ENCODE results near the gene CCDC183.
"Not testable (repeated sequence)": the region's sequence is repeated elsewhere in the genome, so short reads cannot be mapped to it uniquely, and the experiment has no call there.

The CCDC183 gene

DNA sequence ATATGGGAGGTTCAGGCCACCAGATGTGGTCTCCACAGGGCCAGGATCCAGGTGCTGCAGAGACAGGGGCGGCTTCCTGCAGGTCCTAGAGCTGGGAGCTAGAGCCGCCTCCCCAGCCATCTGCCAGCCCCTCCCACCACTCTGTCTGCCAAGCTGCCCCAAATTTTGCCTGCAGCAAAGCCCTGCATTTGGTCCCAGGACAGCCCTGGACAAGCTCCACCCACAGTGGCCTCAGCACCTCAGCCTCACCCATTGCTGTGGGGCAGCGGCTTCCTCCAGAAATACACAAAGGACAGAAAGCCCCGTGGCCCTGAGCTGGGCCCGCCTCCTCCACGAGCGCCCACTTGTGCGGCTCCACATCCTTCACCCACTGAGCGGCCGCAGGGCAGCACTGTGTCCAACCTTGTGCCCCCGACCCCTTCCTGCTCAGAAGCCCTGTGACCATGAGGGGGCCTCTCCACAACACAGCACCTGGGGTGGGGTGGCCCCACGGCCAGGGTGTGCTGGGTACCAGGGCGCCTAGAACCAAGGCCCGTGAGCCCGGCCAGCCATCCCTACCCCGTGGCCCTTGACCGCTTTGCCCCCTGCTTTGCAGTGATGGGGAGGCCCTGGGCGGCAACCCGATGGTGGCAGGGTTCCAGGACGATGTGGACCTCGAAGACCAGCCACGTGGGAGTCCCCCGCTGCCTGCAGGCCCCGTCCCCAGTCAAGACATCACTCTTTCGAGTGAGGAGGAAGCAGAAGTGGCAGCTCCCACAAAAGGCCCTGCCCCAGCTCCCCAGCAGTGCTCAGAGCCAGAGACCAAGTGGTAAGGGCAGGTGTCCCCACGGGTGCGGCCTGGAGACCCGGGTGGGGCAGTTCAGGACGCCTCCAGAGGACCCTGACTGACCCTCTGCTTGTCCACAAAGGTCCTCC, 42.4 kb downstream of the CCDC183 start:
- TF ChIP-seq ZNF274 (IDR thresholded peaks at IDR 0.05; ENCODE audit: low read depth, low read length) = no peak
- no peak overlapping the region for H3K4me3 ChIP-seq (ENCODE audit: low read length)

DNA sequence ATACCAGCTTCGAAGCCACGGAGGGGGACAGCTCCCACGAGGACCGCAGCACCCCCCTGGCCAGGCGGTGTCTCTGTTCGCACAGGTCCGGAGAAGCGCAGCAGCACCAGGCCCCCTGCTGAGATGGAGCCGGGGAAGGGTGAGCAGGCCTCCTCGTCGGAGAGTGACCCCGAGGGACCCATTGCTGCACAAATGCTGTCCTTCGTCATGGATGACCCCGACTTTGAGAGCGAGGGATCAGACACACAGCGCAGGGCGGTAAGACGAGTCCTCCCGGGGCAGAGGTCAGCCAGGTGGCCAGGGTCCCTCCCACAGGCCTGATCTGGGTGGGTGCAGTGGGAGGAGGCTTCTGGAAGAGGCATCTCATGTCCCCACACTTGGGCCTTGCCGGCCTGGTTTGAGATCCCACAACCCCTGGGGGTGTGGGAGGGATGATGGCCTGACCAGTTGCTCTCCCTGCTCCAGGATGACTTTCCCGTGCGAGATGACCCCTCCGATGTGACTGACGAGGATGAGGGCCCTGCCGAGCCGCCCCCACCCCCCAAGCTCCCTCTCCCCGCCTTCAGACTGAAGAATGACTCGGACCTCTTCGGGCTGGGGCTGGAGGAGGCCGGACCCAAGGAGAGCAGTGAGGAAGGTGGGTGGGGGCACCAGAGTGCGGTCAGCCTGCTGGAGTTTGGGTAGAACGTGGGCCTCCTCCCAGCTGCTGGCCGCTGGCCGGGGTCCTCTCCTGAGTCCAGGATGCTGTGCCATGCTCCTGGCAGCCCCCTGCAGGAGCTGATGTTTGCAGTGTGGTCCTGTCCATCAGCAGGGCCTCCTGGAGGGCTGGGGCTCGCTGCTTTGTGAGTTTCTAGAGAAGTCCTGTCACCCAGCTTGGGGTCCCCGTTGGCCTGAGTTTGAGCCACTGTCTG, 43.3 kb downstream of the CCDC183 start:
- no peak overlapping the region for H3K4me3 ChIP-seq (ENCODE audit: low read length)
- no peak for TF ChIP-seq ZNF274 (IDR thresholded peaks at IDR 0.05; ENCODE audit: low read depth, low read length)

DNA sequence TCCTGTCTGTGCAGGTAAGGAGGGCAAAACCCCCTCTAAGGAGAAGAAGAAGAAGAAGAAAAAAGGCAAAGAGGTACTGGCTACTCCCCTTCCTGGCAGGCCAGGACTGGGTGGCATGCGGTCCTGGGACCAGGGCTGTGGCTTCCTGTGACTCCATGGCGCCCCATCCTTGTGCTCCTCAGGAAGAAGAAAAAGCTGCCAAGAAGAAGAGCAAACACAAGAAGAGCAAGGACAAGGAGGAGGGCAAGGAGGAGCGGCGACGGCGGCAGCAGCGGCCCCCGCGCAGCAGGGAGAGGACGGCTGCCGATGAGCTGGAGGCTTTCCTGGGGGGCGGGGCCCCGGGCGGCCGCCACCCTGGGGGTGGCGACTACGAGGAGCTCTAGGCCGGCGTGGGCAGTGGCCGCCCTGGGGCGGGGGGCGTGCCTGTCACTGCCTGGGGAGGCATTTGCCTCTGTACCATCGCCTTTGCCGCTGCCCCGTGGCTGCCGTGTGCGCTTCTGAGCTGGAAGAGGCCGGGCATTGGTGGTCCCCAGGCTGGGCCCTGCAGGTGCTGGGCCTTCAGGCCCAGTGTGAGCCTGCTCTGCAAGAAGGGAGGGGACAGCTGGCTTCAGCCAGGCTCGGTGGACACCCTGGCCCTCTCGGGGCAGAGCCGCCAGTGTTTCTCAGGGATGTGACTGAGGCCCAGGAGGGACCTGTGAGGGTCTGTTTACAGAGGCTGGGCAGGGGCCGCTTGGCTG, 44.2 kb downstream of the CCDC183 start:
- H3K4me3 ChIP-seq (ENCODE audit: low read length) = no peak overlapping the region
- no peak for TF ChIP-seq ZNF274 (IDR thresholded peaks at IDR 0.05; ENCODE audit: low read depth, low read length)

DNA sequence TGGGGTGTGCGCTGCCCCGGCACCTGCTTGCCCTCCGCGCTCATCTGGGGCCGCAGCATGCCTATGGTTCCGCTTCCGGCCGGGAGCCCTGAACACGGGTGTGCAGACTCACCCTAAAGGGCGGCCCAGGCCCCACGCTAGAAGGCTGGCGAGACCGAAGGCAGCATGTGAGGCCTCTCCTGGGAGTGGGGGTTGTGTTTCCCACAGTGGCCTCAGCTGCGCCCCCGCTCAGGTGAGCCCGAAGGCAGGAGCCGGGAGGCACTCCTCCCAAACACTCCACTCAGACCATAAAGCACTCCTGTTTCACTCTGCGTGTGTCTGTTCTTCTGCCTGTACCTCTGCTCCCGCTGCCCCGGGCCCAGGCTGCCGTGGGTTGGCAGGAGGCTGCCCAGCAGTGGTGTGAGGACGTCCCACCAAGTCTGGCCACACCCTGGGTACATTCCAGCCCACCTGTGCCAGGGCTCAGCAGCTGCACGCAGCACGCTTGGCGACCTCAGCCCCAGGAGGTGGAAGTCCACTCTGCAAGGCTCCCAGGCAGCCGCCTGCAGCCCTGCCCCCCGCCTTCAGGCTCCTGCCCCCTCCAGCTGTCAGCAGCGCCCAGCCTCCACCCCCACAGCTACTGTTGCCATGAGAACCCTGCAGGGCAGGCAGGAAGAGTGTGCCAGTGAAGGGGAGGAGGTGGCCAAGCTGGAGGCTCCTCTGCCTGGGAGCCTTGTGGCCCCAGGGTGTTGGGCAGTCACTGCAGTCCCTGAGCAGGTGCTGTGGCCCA, 44.9 kb downstream of the CCDC183 start:
- no peak for TF ChIP-seq ZNF274 (IDR thresholded peaks at IDR 0.05; ENCODE audit: low read depth, low read length)
- no peak overlapping the region for H3K4me3 ChIP-seq (ENCODE audit: low read length)

DNA sequence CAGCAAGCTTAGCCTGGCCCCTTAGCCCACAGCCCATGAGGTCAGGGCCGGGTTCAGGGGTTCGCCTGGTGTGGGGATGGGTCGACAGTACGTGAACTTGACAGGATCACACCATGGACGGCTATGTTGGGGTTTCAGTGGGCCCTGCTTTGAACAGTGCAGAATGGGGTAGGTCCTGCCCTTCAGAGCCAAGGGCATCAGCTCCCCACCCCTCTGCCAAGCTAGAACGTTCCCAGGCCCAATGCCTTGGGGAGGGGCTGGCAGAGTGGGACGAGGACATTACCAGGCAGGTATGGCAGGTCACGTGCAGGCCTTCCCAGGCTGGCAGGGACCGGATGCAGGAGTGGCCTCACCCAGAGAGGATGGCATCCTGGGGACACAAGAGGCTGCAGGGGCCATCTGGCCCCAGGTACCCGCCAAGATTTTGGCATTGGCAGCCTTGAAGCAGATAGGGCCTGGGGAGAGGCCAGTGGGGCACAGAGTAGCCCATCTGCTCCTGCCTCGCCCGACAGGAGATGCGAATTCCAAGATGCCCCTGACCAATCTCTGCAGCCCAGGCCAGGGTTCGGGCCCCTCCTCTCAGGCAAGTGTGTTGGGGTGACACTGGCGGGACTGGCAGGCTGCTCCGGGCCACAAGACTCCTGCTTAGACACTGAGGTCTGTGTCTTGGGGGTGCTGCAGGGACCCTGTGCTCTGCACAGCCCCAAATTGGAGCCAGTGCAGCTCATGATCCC, 45.7 kb downstream of the CCDC183 start:
- H3K4me3 ChIP-seq (ENCODE audit: low read length) = not testable (repeated sequence)

DNA sequence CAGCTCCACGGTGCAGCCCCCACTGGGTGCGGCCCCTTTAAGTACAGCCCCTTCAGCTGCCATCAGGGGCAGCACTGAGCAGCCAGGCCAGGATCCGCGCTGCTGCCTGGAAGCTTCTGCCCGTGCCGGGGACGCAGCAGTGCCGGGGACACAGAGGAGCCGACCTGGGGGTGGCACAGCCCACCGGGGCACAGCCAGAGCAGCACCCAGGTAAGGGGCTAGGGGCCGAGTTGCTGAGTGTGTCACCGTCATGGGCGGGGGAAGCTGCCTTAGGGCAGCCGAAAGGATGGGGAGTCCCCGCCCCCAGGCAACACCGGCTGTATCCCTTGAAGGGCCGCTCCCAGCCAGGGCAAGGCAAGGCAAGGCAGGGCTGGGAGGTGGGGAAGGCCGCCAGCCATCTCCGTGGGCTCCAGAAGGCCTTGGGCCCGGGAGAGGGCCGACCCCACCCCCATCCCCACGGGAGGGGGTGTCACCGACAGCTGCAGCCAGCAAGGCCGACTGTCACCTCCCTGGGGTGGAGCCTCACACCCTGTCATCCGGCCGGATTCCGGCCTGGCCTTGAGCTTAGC, 46.3 kb downstream of the CCDC183 start, which contains the start of gene AJM1:
TSS of gene AJM1 (plus strand) at position 99 of the 569 bp plus-strand sequence. CDS start 1,937 bp downstream, outside the sequence.
- H3K4me3 ChIP-seq (ENCODE audit: low read length) = peak within 1 kb of the TSS; percentile 19; the same call in 1 of the 2 replicates

DNA sequence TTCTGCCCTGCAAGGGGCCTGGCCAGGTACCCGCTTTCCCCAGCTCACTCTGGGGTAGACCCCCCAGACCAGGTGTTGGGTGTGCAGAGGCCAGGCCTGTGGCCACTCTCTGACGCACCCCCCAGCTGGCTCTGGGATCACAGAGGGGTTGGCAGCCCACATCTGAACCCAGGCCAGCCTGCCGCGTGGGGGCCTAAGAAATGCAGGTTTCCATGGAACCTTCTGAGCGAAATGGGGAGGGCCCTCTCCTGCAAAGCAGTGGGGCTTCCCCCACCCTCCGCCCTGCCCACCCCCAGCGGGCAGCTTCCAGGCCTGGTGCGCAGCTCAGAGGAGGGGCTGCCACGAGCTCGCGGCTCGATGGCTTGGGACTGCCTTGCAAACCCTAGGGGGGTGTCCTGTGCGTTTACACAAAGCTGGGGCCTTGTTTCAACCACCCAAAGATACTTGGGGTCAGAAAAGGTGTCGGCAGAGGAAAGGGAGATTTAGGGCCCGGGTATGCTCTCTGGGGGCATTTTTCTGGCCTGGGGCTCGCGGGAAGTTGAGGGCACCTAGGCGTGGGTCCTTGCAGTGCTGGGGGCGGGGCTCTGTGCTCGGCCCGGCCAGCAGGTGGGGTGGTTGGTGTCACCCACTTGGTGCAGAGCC, 47.1 kb downstream of the CCDC183 start:
- not testable (repeated sequence) for H3K4me3 ChIP-seq (ENCODE audit: low read length)

DNA sequence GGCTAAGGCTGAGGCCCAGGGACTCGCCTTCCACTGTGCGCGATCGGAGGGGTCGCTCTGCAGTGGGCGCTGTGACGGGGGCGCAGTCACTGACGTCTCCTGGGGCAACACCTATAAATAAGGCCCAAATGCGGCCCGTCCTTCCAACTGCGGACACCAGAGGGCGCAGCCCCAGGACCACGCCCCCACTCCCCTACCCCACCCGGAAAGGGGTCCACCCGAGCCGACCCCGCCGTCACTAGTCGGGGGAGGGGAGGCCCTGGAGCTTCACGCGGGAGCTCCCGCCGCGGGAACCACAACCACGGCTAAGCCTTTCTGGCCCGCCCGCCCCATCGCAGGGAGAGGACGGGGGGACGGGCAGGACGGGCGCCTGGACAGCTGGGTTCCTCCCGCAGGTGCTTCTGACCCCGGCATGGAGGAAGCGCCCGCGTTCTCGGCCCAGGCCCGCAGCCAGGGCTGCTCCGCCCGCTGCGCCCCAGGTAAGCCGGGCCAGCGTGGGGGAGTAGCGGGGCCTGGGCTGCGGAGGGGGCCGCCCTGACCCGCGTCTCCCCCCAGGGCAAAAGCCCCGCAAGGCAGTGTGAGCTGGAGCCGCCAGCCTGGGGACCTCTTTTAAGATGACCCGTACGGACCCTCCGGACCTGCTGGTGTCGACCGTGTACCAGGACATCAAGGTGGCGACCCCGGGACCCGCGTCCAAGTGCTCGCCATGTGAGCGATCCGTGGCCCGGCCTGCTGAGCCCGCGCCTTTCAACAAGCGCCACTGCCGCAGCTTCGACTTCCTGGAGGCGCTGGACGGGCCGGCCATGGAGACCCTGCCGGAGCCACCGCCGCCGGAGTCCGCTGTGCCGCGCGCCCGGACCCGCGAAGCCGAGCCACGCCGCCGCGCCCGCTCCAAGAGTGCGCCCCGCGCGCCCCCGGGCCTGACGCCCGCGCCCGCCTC, 47.9 kb downstream of the CCDC183 start:
- H3K4me3 ChIP-seq (ENCODE audit: low read length) = not testable (repeated sequence)

DNA sequence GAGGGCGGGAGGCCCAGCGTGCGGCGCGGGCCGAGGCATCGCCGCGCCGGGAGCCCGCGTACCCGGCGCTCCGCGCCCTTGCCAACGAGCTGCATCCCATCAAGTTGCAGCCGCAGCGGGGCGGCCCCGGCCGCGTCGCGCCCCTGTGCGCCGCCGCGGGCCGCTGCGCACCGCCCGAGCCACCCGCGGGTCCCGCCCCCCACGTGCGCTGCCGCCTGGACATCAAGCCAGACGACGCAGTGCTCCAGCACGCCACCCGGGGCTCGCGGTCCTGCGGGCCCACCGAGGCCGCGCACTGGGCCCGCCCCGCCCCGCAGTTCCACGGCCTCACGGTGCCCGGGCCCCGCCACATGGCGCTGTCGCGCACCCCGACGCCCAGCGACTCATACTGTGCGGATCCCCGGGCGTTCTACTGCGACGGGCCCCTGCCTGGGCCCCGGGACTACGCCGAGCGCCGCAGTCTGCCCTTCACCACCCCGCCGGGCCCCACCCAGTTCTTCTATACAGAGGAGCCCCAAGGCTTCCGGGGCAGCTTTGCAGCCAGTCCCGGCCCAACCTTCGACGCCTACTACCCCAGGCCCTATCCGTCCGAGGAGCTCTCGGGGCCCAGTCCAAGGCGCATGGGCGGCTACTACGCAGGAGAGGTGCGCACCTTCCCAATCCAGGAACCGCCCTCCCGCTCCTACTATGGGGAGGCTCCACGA, 48.8 kb downstream of the CCDC183 start:
- no peak for TF ChIP-seq ZNF274 (IDR thresholded peaks at IDR 0.05; ENCODE audit: low read depth, low read length)
- H3K4me3 ChIP-seq (ENCODE audit: low read length) = no peak overlapping the region

DNA sequence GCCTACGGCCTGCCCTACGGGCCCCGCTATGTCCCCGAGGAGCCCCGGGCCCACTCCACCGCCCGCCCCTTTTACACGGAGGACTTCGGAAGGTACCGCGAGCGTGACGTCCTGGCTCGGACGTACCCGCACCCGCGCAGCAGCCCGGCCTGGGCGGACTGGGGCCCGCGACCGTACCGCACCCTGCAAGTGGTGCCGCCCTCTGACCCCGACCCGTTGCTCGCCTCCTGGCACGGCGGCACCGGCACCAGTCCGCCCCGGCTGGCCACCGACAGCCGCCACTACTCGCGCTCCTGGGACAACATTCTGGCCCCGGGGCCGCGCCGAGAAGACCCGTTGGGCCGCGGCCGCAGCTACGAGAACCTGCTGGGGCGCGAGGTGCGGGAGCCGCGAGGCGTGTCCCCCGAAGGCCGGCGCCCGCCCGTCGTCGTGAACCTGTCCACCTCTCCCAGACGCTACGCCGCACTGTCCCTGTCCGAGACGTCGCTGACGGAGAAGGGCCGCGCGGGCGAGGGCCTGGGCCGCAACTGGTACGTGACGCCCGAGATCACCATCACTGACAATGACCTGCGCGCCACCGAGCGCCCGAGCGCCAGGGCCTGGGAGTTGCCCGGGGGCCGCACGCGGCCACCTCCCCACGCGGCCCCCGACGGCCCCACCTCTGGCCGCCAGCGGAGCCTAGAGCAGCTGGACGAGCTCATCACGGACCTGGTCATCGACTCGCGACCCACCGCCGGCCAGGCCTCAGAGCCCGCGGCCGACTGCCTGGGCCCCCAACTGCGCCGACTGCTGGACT, 49.5 kb downstream of the CCDC183 start:
- no peak overlapping the region for H3K4me3 ChIP-seq (ENCODE audit: low read length)
- no peak for TF ChIP-seq ZNF274 (IDR thresholded peaks at IDR 0.05; ENCODE audit: low read depth, low read length)
